ENCODE measurements around the gene CACNA1C. TPM values are rescaled to one million over a fixed set of nuclear protein-coding genes. Genes with fewer than 3 reads are reported as not detected.

CACNA1C gene
- total RNA-seq, 1 experiment from 2014 or later: 1.1 TPM

DNA sequence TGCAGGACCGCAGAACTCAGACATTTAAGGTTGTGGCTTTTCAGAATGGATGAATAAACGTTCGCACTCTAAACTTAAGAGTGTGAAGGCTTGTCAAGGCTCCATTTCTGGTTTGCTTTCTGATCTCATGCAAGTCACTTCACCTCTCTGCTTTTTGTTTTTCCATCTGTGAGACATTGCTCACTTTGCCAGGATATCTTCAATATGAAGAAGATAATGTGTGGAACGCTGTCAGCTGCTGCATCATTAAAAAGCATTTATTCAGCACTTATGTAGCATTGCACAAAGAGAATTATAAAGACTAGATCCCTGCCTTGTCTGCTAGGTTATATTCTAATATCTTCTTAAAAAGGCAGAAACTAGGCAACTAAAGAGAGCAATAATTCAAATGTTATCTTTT lies 172.2 kb downstream of the CACNA1C start:
- Histone ChIP-seq H3K79me1 (ENCODE audit: insufficient read depth, low read depth, low read length, poor library complexity, severe bottlenecking) (no peaks in the 10 kb centered on the region), H3K79me2 (ENCODE audit: insufficient read depth, low read length) (no peaks in the 10 kb centered on the region), H4K20me1 (ENCODE audit: control insufficient read depth, insufficient read depth, insufficient read length) (no peaks in the 10 kb centered on the region), H4K8ac (replicated peaks; ENCODE audit: insufficient read length, low read depth, low read length) (no peak overlapping the region), H2BK5ac (ENCODE audit: insufficient read length, low read length) (no peak overlapping the region), H3K4me2 (ENCODE audit: insufficient read depth, insufficient read length, low read length) (no peak overlapping the region), H4K91ac (ENCODE audit: insufficient read length, low read depth, low read length) (no peak overlapping the region), H3T11ph (ENCODE audit: low read length) (no peak overlapping the region), H3K9ac (ENCODE audit: extremely low read depth, insufficient read length, low read length) (no peak overlapping the region), H2AFZ (ENCODE audit: low read length) (no peak overlapping the region), H3K9me3 (ENCODE audit: control insufficient read depth, low read depth, low read length) (no peaks in the 10 kb centered on the region), H2AK5ac (ENCODE audit: insufficient read length, low read length) (no peak overlapping the region), H3K27ac (ENCODE audit: insufficient read length, low read depth, low read length) (no peak overlapping the region), H4K5ac (ENCODE audit: insufficient read length, low read depth, low read length) (no peak overlapping the region), H3K23me2 (ENCODE audit: insufficient read length, low read depth, low read length, poor library complexity, severe bottlenecking) (no peaks in the 10 kb centered on the region), H2BK12ac (ENCODE audit: insufficient read length, low read depth, low read length) (no peak overlapping the region), H3K4me1 (ENCODE audit: insufficient read depth, low read length) (no peaks in the 10 kb centered on the region), H3K4ac (ENCODE audit: low read depth, low read length) (no peak overlapping the region), H3K14ac (ENCODE audit: insufficient read depth, low read length) (no peak overlapping the region), H2BK20ac (ENCODE audit: low read depth, low read length, poor library complexity, severe bottlenecking) (no peak overlapping the region), H2BK120ac (ENCODE audit: low read depth, low read length, poor library complexity, severe bottlenecking) (no peak overlapping the region), H3K27me3 (ENCODE audit: insufficient read depth, low read length) (no peaks in the 10 kb centered on the region), H3K23ac (ENCODE audit: insufficient read length, low read depth, low read length) (no peak overlapping the region), H2BK15ac (ENCODE audit: low read depth, low read length) (no peak overlapping the region), H3K56ac (ENCODE audit: insufficient read length, low read depth, low read length) (no peak overlapping the region), H3K18ac (ENCODE audit: insufficient read length, low read depth, low read length) (no peak overlapping the region)
- Mint-ChIP-seq H3K36me3 (ENCODE audit: insufficient read depth in 1 of 3, low read depth in 3 of 3) (no peaks in the 10 kb centered on the region), H3K27ac (no peak overlapping the region), H3K9me3 (no peaks in the 10 kb centered on the region), H3K4me3 (no peak overlapping the region), H3K27me3 (ENCODE audit: low read depth) (no peaks in the 10 kb centered on the region; the same call in none of the 2 replicates), H3K4me1 (peaks cover 0 to 11% of the 10 kb centered on the region in 2 experiments; a peak in 3 of 4 replicates)
- no peak for TF ChIP-seq CTCF (conservative IDR thresholded peaks at IDR 0.05)
- DNase-seq: no peak
- WGBS (ENCODE audit: extremely low coverage, insufficient read length, low lambda C conversion rate): no CpG with 5 or more reads among the region's 4 CpGs

All from H9 (cell line).